Dedifferentiated amniotic fluid mesenchymal stem cell (primary cell): Measurements from ENCODE around the gene DEF6.
"Not testable (repeated sequence)": the region's sequence is repeated elsewhere in the genome, so short reads cannot be mapped to it uniquely, and the experiment has no call there.

ENCODE experiments used
- DNase-seq: peaks from one replicate; pipeline ENCODE4 v3.0.0-alpha.2; 2016; ENCODE audit errors: extremely low spot score

DEF6 gene

GRCh38 chr6:35278708-35279107 lies 18.9 kb upstream of the DEF6 start:
- no peak for DNase-seq

- DNase-seq = no peak
These were observed 16.7 kb upstream of the DEF6 start for GRCh38 chr6:35280903-35281302.

GRCh38 chr6:35282472-35282871 lies 15.1 kb upstream of the DEF6 start:
- no peak for DNase-seq

GRCh38 chr6:35283361-35283760 lies 14.3 kb upstream of the DEF6 start:
- DNase-seq = no peak

GRCh38 chr6:35287671-35288396 lies 9.8 kb upstream of the DEF6 start:
- DNase-seq = no peak

- DNase-seq = no peak
These were observed 8.8 kb upstream of the DEF6 start for GRCh38 chr6:35288834-35289233.

- no peak for DNase-seq
These were observed 6.1 kb upstream of the DEF6 start for GRCh38 chr6:35291491-35291890.

- DNase-seq = no peak
These were observed 5.1 kb upstream of the DEF6 start for GRCh38 chr6:35292494-35292893.

- no peak for DNase-seq
These were observed 3.9 kb upstream of the DEF6 start for GRCh38 chr6:35293681-35294080.

GRCh38 chr6:35294308-35294945 lies 3.2 kb upstream of the DEF6 start:
- no peak for DNase-seq

GRCh38 chr6:35295036-35295435 lies 2.6 kb upstream of the DEF6 start:
- no peak for DNase-seq

- no peak for DNase-seq
These were observed 1.9 kb upstream of the DEF6 start for GRCh38 chr6:35295521-35296315.

GRCh38 chr6:35296931-35297600 lies 552 bp upstream of the DEF6 start:
- no peak for DNase-seq

GRCh38 chr6:35298625-35299140 lies 1.1 kb downstream of the DEF6 start:
- DNase-seq = no peak

GRCh38 chr6:35299674-35300073 lies 2.1 kb downstream of the DEF6 start:
- DNase-seq = no peak

- DNase-seq = no peak
These were observed 3.2 kb downstream of the DEF6 start for GRCh38 chr6:35300848-35301247.

GRCh38 chr6:35302604-35303241 lies 5.1 kb downstream of the DEF6 start:
- DNase-seq = no peak

GRCh38 chr6:35304299-35304698 lies 6.7 kb downstream of the DEF6 start:
- no peak for DNase-seq

- no peak for DNase-seq
These were observed 7.5 kb downstream of the DEF6 start for GRCh38 chr6:35305117-35305516.

GRCh38 chr6:35307138-35307537 lies 9.5 kb downstream of the DEF6 start:
- DNase-seq = not testable (repeated sequence)

GRCh38 chr6:35308543-35308942 lies 10.9 kb downstream of the DEF6 start:
- not testable (repeated sequence) for DNase-seq
